Fibroblast of mammary gland (primary cell): ENCODE results near the gene VENTX.

Experiments used
- DNase-seq: peaks from one replicate; pipeline ENCODE4 v3.0.0-alpha.2; 2010; ENCODE audit warnings: low read depth
- H3K4me3 ChIP-seq: 2 replicates; pipeline ENCODE4 v1.5.1; 2011; ENCODE audit warnings: low read depth, mild to moderate bottlenecking, low read length, moderate library complexity; ENCODE audit not compliant: control insufficient read depth
- TF ChIP-seq, protein P1 (sequence below): conservative IDR thresholded peaks from 2 replicates; pipeline ENCODE4 v1.5.1; 2011; ENCODE audit warnings: low read depth, low read length, inconsistent platforms; ENCODE audit not compliant: control insufficient read depth, insufficient read depth

Gene VENTX

DNA sequence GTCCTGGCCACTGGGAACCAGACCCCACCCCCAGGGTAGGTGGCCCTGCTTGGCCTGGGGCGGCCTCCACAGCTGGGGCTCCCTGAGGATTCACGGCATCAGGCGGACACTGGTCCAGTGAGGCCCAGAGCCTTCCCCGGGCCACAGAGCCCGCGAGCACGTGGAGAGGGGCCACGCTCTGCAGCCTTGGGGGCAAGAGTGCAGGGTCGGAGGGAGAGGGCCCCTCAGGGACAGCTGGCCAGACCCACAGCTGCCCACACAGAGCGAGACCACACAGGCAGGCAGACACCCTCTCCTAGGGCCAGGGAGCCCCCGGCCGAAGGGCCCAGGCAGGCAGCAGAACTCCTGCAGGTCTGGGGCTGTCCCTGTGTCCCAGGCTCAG is 10.7 kb downstream of the VENTX start:
- TF ChIP-seq, protein P1, sequence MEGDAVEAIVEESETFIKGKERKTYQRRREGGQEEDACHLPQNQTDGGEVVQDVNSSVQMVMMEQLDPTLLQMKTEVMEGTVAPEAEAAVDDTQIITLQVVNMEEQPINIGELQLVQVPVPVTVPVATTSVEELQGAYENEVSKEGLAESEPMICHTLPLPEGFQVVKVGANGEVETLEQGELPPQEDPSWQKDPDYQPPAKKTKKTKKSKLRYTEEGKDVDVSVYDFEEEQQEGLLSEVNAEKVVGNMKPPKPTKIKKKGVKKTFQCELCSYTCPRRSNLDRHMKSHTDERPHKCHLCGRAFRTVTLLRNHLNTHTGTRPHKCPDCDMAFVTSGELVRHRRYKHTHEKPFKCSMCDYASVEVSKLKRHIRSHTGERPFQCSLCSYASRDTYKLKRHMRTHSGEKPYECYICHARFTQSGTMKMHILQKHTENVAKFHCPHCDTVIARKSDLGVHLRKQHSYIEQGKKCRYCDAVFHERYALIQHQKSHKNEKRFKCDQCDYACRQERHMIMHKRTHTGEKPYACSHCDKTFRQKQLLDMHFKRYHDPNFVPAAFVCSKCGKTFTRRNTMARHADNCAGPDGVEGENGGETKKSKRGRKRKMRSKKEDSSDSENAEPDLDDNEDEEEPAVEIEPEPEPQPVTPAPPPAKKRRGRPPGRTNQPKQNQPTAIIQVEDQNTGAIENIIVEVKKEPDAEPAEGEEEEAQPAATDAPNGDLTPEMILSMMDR, result no peak
- DNase-seq, result no peak
- no peak overlapping the region for H3K4me3 ChIP-seq

DNA sequence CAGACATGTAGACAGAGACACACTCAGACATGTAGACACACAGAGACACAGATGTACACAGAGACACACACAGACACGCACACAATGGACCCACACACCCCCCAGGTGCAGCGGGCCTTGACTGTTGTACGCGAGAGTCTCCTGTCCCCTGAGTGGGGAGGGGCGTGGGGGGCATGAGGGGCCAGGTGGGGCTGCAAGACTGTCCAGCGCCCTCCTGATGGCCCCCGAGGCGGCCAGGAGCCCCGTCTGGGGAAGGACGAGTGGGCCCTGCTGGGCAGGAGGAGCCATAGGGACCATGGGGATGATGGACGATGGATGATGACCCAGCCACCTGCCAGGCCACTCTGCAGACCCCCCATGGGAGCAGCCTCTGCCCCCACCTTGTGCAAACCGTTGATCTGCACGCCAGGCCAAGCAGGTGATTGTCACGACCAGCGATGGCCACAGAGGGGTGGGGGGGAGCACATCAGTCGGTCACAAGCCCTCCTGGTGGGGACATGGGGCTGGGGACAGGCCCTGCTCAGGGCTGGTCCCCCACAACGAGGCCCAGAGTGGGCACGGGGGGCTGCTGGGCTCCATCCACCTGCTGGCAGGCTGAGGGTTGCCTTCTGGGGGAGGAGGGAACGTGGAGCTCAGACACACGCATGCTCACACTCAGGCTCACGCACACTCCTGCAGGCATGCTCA is 11.6 kb downstream of the VENTX start:
- DNase-seq, result no peak
- H3K4me3 ChIP-seq, result no peak overlapping the region
- TF ChIP-seq, protein P1, result no peak

DNA sequence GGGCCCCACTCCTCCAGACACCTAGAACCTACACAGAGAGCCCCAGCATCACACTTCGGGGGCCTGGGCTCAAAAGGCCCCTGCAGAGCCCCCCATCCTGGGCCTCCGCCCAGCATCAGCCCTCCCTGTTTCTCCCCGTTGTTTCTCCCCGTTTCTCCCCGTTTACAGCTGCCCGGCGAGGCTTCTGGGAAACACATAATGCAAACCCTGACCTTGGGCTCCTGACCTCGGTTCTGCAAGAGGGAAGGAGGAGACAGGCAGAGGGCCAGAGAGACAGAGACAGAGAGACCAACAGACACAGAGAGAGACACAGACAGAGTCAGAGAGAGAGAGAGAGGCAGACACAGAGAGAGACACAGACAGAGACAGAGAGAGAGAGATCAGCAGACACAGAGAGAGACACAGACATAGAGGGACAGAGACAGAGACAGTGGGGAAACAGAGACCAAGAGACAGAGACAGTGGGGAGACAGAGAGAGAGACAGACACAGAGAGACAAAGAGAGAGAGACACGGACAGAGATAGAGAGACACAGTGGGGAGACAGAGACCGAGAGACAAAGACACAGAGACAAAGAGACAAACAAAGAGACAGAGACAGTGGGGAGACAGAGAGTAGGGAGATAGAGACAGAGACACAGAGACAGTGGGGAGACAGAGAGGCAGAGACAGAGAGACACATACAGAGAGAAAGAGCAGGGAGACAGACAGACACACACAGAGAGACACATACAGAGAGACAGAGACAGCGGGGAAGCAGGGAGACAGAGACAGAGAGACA is 12.5 kb downstream of the VENTX start:
- H3K4me3 ChIP-seq, result no peak overlapping the region
- no peak for DNase-seq
- TF ChIP-seq, protein P1, result no peak

DNA sequence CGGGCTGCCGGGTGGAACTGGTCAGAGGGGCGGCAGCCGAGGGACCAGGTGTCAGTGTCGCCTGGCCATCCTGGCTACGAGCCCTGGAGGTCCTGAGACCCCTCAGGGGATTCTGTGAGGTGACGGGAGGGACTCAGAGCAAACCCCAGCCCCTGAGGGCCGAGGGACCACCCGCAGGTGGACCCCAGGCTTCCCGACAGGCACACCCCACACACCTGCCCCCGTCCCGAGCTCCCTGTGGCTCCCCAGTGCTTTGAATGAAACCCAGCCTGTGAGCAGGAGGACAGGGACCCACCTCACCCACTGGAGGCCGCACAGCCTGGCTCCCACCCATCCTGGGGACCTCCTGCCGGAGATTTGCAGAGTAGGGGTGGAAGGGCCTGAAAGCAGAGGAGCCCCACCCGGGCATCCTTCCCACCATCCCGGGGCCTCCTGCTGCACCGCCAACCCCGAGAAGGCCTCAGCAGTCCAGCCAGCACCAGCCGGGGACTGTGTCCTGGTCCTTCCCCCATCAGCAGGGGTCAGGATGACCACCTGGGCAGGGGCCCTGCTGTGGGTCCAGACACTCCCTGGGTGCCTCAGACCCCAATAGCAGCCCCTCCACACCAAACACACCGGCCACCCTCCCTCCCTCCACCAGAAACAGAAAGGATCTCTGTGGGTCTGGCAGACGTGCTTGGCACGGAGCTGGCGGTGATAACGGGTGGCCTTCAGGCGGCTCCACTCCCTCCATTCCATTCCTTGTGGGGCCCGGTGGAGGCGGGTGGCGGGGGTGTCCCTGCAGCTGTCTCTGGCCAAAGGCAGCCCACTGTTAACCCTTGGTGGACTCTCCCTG is 13.9 kb downstream of the VENTX start:
- H3K4me3 ChIP-seq, result no peak overlapping the region
- TF ChIP-seq, protein P1, result no peak
- DNase-seq, result no peak

DNA sequence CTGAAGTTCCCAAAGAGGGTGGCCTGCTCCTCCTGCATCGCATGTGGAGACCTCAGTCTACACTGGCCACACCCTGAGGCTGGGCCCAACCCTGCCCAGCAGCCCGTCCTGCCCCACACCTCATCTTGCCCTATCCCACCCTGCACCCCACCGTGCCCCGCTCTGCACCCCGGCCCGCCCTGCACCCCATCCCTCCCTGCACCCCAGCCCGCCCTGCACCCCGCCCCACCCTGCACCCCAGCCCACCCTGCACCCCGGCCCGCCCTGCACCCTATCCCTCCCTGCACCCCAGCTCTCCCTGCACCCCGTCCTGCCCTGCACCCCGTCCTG is 14.5 kb downstream of the VENTX start:
- no peak overlapping the region for H3K4me3 ChIP-seq
- no peak for DNase-seq
- TF ChIP-seq, protein P1, result no peak

DNA sequence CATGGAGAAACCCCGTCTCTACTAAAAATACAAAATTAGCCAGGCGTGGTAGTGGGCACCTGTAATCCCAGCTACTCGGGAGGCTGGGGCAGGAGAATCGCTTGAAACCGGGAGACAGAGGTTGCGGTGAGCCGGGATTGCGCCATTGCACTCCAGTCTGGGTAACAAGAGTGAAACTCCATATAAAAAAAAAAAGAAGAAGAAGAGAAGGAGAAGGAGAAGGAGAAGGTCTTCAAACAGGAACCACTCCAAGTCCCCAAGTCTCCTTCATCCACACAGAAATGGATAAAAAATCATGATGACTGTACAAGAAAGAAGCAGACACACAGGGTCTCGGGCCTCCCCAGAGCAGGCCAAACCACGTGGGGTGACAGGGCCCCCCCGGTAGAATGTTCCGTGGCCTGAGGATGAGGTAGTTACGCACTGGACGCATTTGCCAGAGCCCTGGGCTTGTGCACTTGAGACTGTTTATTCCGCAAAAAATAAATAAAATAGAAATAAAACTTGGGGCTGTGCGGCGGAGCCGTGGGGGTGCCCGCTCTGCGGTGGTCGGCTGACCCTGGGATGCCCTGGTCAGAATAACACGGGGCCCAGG is 15.8 kb downstream of the VENTX start:
- DNase-seq, result no peak
- H3K4me3 ChIP-seq, result no peak overlapping the region

More for the DNA sequence above, 15.8 kb downstream of the VENTX start:
- TF ChIP-seq, protein P1, result no peak
